ENCODE results near the gene PEAR1.

DNA sequence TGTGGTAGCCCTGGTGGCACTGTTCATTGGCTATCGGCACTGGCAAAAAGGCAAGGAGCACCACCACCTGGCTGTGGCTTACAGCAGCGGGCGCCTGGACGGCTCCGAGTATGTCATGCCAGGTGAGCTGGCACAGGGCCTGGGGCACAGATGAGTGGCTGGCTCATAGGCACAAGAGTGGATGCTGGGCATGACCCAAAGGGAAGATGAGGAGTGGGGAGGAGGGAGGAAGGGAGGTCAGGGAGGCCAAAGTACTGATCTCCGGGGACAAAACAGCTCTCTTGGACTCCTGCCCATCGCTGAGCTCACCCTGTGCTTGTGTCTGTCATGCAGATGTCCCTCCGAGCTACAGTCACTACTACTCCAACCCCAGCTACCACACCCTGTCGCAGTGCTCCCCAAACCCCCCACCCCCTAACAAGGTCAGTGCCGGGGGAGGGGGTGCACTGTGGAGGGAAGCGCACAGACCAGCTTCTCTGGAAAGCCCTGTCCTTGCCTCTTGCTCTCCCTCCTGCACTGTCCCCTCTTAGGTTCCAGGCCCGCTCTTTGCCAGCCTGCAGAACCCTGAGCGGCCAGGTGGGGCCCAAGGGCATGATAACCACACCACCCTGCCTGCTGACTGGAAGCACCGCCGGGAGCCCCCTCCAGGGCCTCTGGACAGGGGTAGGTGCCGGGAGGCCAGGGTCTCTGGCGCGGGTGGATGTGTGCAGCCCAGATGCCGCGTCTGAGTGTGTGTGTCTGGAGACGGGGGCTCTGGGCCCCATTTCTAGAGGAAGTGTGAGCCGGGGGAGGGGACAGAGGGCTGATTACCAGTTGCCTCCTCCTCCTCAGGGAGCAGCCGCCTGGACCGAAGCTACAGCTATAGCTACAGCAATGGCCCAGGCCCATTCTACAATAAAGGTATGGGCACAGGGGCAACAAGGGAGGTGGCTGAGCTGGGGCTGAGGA is 19.6 kb downstream of the PEAR1 start:
- TF ChIP-seq, protein P1, sequence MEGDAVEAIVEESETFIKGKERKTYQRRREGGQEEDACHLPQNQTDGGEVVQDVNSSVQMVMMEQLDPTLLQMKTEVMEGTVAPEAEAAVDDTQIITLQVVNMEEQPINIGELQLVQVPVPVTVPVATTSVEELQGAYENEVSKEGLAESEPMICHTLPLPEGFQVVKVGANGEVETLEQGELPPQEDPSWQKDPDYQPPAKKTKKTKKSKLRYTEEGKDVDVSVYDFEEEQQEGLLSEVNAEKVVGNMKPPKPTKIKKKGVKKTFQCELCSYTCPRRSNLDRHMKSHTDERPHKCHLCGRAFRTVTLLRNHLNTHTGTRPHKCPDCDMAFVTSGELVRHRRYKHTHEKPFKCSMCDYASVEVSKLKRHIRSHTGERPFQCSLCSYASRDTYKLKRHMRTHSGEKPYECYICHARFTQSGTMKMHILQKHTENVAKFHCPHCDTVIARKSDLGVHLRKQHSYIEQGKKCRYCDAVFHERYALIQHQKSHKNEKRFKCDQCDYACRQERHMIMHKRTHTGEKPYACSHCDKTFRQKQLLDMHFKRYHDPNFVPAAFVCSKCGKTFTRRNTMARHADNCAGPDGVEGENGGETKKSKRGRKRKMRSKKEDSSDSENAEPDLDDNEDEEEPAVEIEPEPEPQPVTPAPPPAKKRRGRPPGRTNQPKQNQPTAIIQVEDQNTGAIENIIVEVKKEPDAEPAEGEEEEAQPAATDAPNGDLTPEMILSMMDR (IDR thresholded peaks at IDR 0.05) = peak in 2 of 6 experiments; percentile 3 to 29
- TF ChIP-seq POLR2A (IDR thresholded peaks at IDR 0.05) = no peak

Data from thyroid gland (tissue), 4 donors.